ENCODE results near the gene HEBP1. TPM values are rescaled to one million over a fixed set of nuclear protein-coding genes. Genes with fewer than 3 reads are reported as not detected.

HEBP1 gene
- total RNA-seq, 1 donor from 2014 or later, result 47.6 TPM

DNA sequence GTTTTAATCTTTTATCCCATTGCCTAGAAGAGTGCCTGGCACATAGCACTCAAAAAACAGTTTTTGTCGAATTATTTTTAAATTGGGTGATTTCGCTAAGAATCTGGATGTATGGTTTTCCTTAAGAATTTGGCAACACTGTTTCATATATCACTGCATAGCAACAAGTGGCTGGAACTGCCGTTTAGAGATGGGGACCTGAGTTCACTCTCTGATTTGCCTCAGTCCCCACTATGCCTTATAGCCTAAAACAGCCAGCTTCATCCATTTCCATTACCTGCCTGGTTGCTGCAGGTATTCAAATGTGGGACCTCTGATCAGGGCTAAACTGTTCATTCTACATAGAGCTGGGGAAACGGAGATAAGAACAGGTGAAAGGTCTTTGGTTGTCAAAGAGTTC, 1.8 kb downstream of the HEBP1 start:
- H3K4me1 ChIP-seq, result peaks cover 41% of the 10 kb centered on the region
- intact Hi-C loops (cut with DNase I), result no loop called here
- H3K9me3 ChIP-seq, result no peaks in the 10 kb centered on the region
- no peak overlapping the region for H3K27ac ChIP-seq
- TF ChIP-seq, protein P1, sequence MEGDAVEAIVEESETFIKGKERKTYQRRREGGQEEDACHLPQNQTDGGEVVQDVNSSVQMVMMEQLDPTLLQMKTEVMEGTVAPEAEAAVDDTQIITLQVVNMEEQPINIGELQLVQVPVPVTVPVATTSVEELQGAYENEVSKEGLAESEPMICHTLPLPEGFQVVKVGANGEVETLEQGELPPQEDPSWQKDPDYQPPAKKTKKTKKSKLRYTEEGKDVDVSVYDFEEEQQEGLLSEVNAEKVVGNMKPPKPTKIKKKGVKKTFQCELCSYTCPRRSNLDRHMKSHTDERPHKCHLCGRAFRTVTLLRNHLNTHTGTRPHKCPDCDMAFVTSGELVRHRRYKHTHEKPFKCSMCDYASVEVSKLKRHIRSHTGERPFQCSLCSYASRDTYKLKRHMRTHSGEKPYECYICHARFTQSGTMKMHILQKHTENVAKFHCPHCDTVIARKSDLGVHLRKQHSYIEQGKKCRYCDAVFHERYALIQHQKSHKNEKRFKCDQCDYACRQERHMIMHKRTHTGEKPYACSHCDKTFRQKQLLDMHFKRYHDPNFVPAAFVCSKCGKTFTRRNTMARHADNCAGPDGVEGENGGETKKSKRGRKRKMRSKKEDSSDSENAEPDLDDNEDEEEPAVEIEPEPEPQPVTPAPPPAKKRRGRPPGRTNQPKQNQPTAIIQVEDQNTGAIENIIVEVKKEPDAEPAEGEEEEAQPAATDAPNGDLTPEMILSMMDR (IDR thresholded peaks at IDR 0.05), result no peak
- TF ChIP-seq POLR2AphosphoS5 (IDR thresholded peaks at IDR 0.05; ENCODE audit: insufficient read depth in 1 of 2, low read depth in 1 of 2), result no peak
- TF ChIP-seq POLR2A (IDR thresholded peaks at IDR 0.05), result no peak
- no peaks in the 10 kb centered on the region for H3K27me3 ChIP-seq
- peak overlapping the region in 1 of 2 donors; percentile 82 for H3K4me3 ChIP-seq
- DNase-seq (ENCODE audit: extremely low spot score in 2 of 2), result no peak
- H3K36me3 ChIP-seq, result no peaks in the 10 kb centered on the region

- H3K36me3 ChIP-seq, result no peaks in the 10 kb centered on the region
- TF ChIP-seq POLR2A (IDR thresholded peaks at IDR 0.05) (no peak), POLR2AphosphoS5 (IDR thresholded peaks at IDR 0.05; ENCODE audit: insufficient read depth in 1 of 2, low read depth in 1 of 2) (no peak)
- TF ChIP-seq, protein P1 (IDR thresholded peaks at IDR 0.05), result no peak
- intact Hi-C loops (cut with DNase I), result no loop called here
- H3K27ac ChIP-seq, result peak overlapping the region; percentile 25
- H3K4me1 ChIP-seq, result peaks cover 44% of the 10 kb centered on the region
- no peak overlapping the region for H3K4me3 ChIP-seq
- no peaks in the 10 kb centered on the region for H3K27me3 ChIP-seq
- no peak for DNase-seq (ENCODE audit: extremely low spot score in 2 of 2)
- H3K9me3 ChIP-seq, result no peaks in the 10 kb centered on the region
These were observed 2.3 kb downstream of the HEBP1 start for GRCh38 chr12:12997734-12998133.

GRCh38 chr12:12997156-12997555, 2.9 kb downstream of the HEBP1 start:
- no peak for DNase-seq (ENCODE audit: extremely low spot score in 2 of 2)
- peak overlapping the region; percentile 25 for H3K27ac ChIP-seq
- intact Hi-C loops (cut with DNase I), result no loop called here
- H3K27me3 ChIP-seq, result no peaks in the 10 kb centered on the region
- no peaks in the 10 kb centered on the region for H3K36me3 ChIP-seq
- H3K4me1 ChIP-seq, result peaks cover 50% of the 10 kb centered on the region
- no peaks in the 10 kb centered on the region for H3K9me3 ChIP-seq
- H3K4me3 ChIP-seq, result no peak overlapping the region
- TF ChIP-seq POLR2AphosphoS5 (IDR thresholded peaks at IDR 0.05; ENCODE audit: insufficient read depth in 1 of 2, low read depth in 1 of 2) (no peak), POLR2A (IDR thresholded peaks at IDR 0.05) (no peak)
- TF ChIP-seq, protein P1 (IDR thresholded peaks at IDR 0.05), result no peak

DNA sequence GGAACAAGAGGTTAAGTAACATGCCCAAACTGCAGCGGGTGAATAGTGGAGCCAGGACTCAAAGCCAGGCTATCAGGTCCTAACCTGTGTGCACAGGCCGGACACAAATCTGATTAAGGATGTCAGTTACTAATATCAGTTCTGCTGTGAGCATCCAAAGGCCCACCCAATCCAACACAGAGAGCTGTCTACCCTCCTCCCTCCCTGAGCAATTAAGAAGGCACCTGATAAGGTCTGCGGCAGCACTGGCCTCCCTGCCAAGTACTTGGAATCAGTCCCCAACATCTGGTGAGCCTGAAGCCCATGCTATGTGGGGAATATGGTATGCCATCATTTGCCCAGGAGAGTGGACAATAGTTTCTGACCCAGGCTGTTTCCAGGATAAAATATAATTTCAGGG, 3.9 kb downstream of the HEBP1 start:
- H3K27ac ChIP-seq, result no peak overlapping the region
- no peaks in the 10 kb centered on the region for H3K27me3 ChIP-seq
- no peak for TF ChIP-seq POLR2A (IDR thresholded peaks at IDR 0.05)
- TF ChIP-seq, protein P1 (IDR thresholded peaks at IDR 0.05), result no peak
- no peak for TF ChIP-seq POLR2AphosphoS5 (IDR thresholded peaks at IDR 0.05; ENCODE audit: insufficient read depth in 1 of 2, low read depth in 1 of 2)
- peaks cover 54% of the 10 kb centered on the region for H3K4me1 ChIP-seq
- no peak for DNase-seq (ENCODE audit: extremely low spot score in 2 of 2)
- intact Hi-C loops (cut with DNase I), result no loop called here
- no peak overlapping the region for H3K4me3 ChIP-seq
- no peaks in the 10 kb centered on the region for H3K9me3 ChIP-seq
- H3K36me3 ChIP-seq, result no peaks in the 10 kb centered on the region

- no peak overlapping the region for H3K27ac ChIP-seq
- H3K9me3 ChIP-seq, result no peaks in the 10 kb centered on the region
- TF ChIP-seq, protein P1 (IDR thresholded peaks at IDR 0.05), result no peak
- TF ChIP-seq POLR2AphosphoS5 (IDR thresholded peaks at IDR 0.05; ENCODE audit: insufficient read depth in 1 of 2, low read depth in 1 of 2) (no peak), POLR2A (IDR thresholded peaks at IDR 0.05) (no peak)
- H3K27me3 ChIP-seq, result no peaks in the 10 kb centered on the region
- no peaks in the 10 kb centered on the region for H3K36me3 ChIP-seq
- H3K4me3 ChIP-seq, result no peak overlapping the region
- no peak for DNase-seq (ENCODE audit: extremely low spot score in 2 of 2)
- peaks cover 58% of the 10 kb centered on the region for H3K4me1 ChIP-seq
- intact Hi-C loops (cut with DNase I), result no loop called here
These were observed 5.0 kb downstream of the HEBP1 start for GRCh38 chr12:12995088-12995487.

All from vagina (tissue), 2 donors.